ENCODE results near the gene MCMBP. TPM values are rescaled to one million over a fixed set of nuclear protein-coding genes. Genes with fewer than 3 reads are reported as not detected.

Gene MCMBP
- total RNA-seq, 2 experiments from 2014 or later = 14.5 to 14.6 TPM

GRCh38 chr10:119860866-119861607 lies 11.6 kb downstream of the MCMBP start:
- H3K27me3 Mint-ChIP-seq = no peaks in the 10 kb centered on the region
- Histone ChIP-seq H3K27me3 (ENCODE audit: control insufficient read depth in 1 of 2, insufficient read depth in 2 of 2, low read length in 2 of 2) (no peaks in the 10 kb centered on the region), H3K4me3 (ENCODE audit: low read length) (no peak overlapping the region), H3K27ac (ENCODE audit: low read depth in 1 of 2, low read length in 2 of 2) (no peak overlapping the region), H3K4me1 (ENCODE audit: insufficient read depth, low read length) (peaks cover 10% of the 10 kb centered on the region), H3K36me3 (ENCODE audit: insufficient read depth, low read length) (peaks cover 24% of the 10 kb centered on the region), H3K9me3 (ENCODE audit: control insufficient read depth in 1 of 2, insufficient read depth in 1 of 2, low read length in 2 of 2) (no peaks in the 10 kb centered on the region)
- intact Hi-C loops (cut with DNase I, micrococcal nuclease) = loop anchor here in 1 of 2 experiments (2.0 kb wide), 1 partner anchor 110 kb away; no protein-coding TSS in a partner anchor
- H3K4me1 Mint-ChIP-seq (ENCODE audit: low read depth) = peaks cover 58% of the 10 kb centered on the region
- TF ChIP-seq, protein P1, sequence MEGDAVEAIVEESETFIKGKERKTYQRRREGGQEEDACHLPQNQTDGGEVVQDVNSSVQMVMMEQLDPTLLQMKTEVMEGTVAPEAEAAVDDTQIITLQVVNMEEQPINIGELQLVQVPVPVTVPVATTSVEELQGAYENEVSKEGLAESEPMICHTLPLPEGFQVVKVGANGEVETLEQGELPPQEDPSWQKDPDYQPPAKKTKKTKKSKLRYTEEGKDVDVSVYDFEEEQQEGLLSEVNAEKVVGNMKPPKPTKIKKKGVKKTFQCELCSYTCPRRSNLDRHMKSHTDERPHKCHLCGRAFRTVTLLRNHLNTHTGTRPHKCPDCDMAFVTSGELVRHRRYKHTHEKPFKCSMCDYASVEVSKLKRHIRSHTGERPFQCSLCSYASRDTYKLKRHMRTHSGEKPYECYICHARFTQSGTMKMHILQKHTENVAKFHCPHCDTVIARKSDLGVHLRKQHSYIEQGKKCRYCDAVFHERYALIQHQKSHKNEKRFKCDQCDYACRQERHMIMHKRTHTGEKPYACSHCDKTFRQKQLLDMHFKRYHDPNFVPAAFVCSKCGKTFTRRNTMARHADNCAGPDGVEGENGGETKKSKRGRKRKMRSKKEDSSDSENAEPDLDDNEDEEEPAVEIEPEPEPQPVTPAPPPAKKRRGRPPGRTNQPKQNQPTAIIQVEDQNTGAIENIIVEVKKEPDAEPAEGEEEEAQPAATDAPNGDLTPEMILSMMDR (IDR thresholded peaks at IDR 0.05) = no peak
- ChIA-PET POLR2A (interaction anchor here (0.6 to 5.4 kb wide), 2 partner anchors 12 to 167 kb away, joined by 3 to 34 read pairs; partner anchors contain the start of gene MCMBP), CTCF (interaction anchor here (2.8 to 3.2 kb wide), 2 partner anchors 12 to 110 kb away, joined by 13 to 18 read pairs; partner anchors contain the start of gene MCMBP)
- H3K4me3 Mint-ChIP-seq = no peak overlapping the region
- DNase-seq (no peak), ATAC-seq (ENCODE audit: poor library complexity) (no peak)
- no peaks in the 10 kb centered on the region for H3K9me3 Mint-ChIP-seq
- H3K36me3 Mint-ChIP-seq (ENCODE audit: low read depth) = peaks cover 56% of the 10 kb centered on the region
- H3K27ac Mint-ChIP-seq = peak overlapping the region; percentile 4

DNA sequence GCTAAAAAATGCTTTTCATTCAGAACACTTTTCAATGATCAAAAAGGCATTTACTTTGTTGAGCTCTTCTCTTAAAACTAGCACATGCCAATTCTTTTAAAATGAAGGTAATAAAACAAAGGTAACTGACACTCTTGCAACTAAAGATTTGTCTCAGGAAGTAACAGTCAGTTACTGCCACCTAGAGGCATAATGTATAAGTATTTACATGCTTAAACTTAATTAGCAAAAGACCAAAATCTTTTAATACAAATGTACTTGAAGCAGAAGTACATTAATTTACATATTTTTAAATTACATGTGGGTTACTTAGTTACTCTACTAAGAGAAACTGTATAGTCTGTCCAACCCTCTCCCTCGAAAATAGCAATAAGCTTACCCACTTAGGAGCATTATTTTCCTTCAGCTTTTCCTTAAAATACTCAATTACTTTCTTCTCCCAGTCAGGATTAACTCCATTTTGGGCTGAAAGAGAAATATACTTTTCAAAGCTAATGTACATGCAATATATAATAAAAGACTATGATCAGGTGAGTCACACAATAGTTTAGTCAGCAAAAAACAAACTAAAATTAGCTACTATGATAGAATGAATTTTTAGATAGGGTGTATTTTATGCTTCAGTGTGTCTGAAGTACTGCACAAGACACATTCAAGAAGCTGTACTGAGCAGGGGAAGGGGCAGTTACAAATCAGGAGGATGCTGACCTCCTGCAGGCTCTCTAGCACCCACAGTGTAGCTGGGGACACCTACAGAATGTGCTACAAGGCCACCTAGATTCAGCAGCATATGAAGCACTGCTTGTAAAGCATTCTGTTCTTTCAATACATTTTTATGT lies 13.0 kb downstream of the MCMBP start:
- peaks cover 30% of the 10 kb centered on the region for H3K36me3 ChIP-seq (ENCODE audit: insufficient read depth, low read length)
- Mint-ChIP-seq H3K9me3 (no peaks in the 10 kb centered on the region), H3K27me3 (no peaks in the 10 kb centered on the region), H3K4me3 (no peak overlapping the region), H3K36me3 (ENCODE audit: low read depth) (peaks cover 60% of the 10 kb centered on the region), H3K27ac (peak overlapping the region; percentile 4), H3K4me1 (ENCODE audit: low read depth) (peaks cover 46% of the 10 kb centered on the region)
- peak; percentile 60 for ATAC-seq (ENCODE audit: poor library complexity)
- H3K27ac ChIP-seq (ENCODE audit: low read depth in 1 of 2, low read length in 2 of 2) = no peak overlapping the region
- no peaks in the 10 kb centered on the region for H3K27me3 ChIP-seq (ENCODE audit: control insufficient read depth in 1 of 2, insufficient read depth in 2 of 2, low read length in 2 of 2)
- H3K4me1 ChIP-seq (ENCODE audit: insufficient read depth, low read length) = peaks cover 4% of the 10 kb centered on the region
- peak in 3 of 14 experiments; percentile 65 to 73 (median 72) for DNase-seq
- no peaks in the 10 kb centered on the region for H3K9me3 ChIP-seq (ENCODE audit: control insufficient read depth in 1 of 2, insufficient read depth in 1 of 2, low read length in 2 of 2)
- H3K4me3 ChIP-seq (ENCODE audit: low read length) = no peak overlapping the region
- ChIA-PET POLR2A (interaction anchor here (0.7 to 5.4 kb wide), 6 partner anchors 10 to 680 kb away, joined by 3 to 34 read pairs (median 3); partner anchors contain the start of genes MCMBP and RGS10), CTCF (interaction anchor here (0.8 to 3.2 kb wide), 11 partner anchors 8 to 252 kb away, joined by 3 to 18 read pairs (median 4); partner anchors contain the start of genes INPP5F, MCMBP and SEC23IP)
- TF ChIP-seq, protein P1 (IDR thresholded peaks at IDR 0.05) = peak; percentile 88
- intact Hi-C loops (cut with DNase I, micrococcal nuclease) = loop anchor here (1.0 to 10.0 kb wide), 5 partner anchors 109 to 655 kb away; partner anchors contain the start of gene GRK5 (in 1 of the 2)

GRCh38 chr10:119858063-119858462 lies 14.6 kb downstream of the MCMBP start:
- ATAC-seq (ENCODE audit: poor library complexity) = no peak
- H3K4me3 ChIP-seq (ENCODE audit: low read length) = no peak overlapping the region
- no peaks in the 10 kb centered on the region for H3K9me3 Mint-ChIP-seq
- no peak overlapping the region for H3K4me3 Mint-ChIP-seq
- TF ChIP-seq, protein P1 (IDR thresholded peaks at IDR 0.05) = no peak
- H3K4me1 ChIP-seq (ENCODE audit: insufficient read depth, low read length) = peaks cover 4% of the 10 kb centered on the region
- H3K36me3 ChIP-seq (ENCODE audit: insufficient read depth, low read length) = peaks cover 45% of the 10 kb centered on the region
- no peaks in the 10 kb centered on the region for H3K27me3 ChIP-seq (ENCODE audit: control insufficient read depth in 1 of 2, insufficient read depth in 2 of 2, low read length in 2 of 2)
- H3K27ac Mint-ChIP-seq = no peak overlapping the region
- H3K36me3 Mint-ChIP-seq (ENCODE audit: low read depth) = peaks cover 60% of the 10 kb centered on the region
- intact Hi-C loops (cut with DNase I, micrococcal nuclease) = loop anchor here in 1 of 2 experiments (10.0 kb wide), 1 partner anchor 653 kb away; the partner anchor contains the start of gene GRK5
- no peaks in the 10 kb centered on the region for H3K9me3 ChIP-seq (ENCODE audit: control insufficient read depth in 1 of 2, insufficient read depth in 1 of 2, low read length in 2 of 2)
- ChIA-PET POLR2A (interaction anchor here (5.4 kb wide), 1 partner anchor 14 kb away, joined by 34 read pairs; the partner anchor contains the start of gene MCMBP), CTCF (interaction anchor here (3.2 kb wide), 1 partner anchor 15 kb away, joined by 18 read pairs; the partner anchor contains the start of gene MCMBP)
- peaks cover 37% of the 10 kb centered on the region for H3K4me1 Mint-ChIP-seq (ENCODE audit: low read depth)
- no peak for DNase-seq
- H3K27me3 Mint-ChIP-seq = no peaks in the 10 kb centered on the region
- no peak overlapping the region for H3K27ac ChIP-seq (ENCODE audit: low read depth in 1 of 2, low read length in 2 of 2)

Data from CD4-positive, alpha-beta T cell (primary cell).